Cardiac fibroblast (primary cell): ENCODE data around the gene ZNF581.

Experiments
- DNase-seq, 2 donors: peaks; one replicate each; pipeline versions ENCODE4 v3.0.0 to v3.0.0-alpha.2; 2010; ENCODE audit warnings: low read depth in 2 of 2
- H3K4me3 ChIP-seq, 2 donors: replicated peaks in 1 of 2; 1 replicate in 1 of 2; 2 replicates in 1 of 2; pipeline ENCODE4 v1.5.1; 2011; ENCODE audit warnings: low read depth in 2 of 2, low read length in 2 of 2, mild to moderate bottlenecking in 2 of 2, moderate library complexity in 1 of 2
- CTCF ChIP-seq: IDR thresholded peaks from one replicate; pipeline ENCODE4 v1.5.1; 2011; ENCODE audit warnings: low read depth, mild to moderate bottlenecking, low read length, inconsistent platforms

ZNF581 gene

GRCh38 chr19:55688422-55689218 is 45.2 kb downstream of the ZNF581 start:
- DNase-seq, result no peak

GRCh38 chr19:55689411-55690108 is 46.1 kb downstream of the ZNF581 start:
- H3K4me3 ChIP-seq, result no peak overlapping the region
- no peak for TF ChIP-seq CTCF
- DNase-seq, result no peak

More at GRCh38 chr19:55688422-55689218, 45.2 kb downstream of the ZNF581 start:
- TF ChIP-seq CTCF, result no peak
- H3K4me3 ChIP-seq, result no peak overlapping the region

GRCh38 chr19:55690109-55690768 is 46.8 kb downstream of the ZNF581 start:
- no peak for TF ChIP-seq CTCF
- no peak for DNase-seq
- no peak overlapping the region for H3K4me3 ChIP-seq

GRCh38 chr19:55690769-55691545 is 47.5 kb downstream of the ZNF581 start:
- H3K4me3 ChIP-seq, result no peak overlapping the region
- no peak for TF ChIP-seq CTCF
- no peak for DNase-seq

GRCh38 chr19:55691561-55692481 is 48.4 kb downstream of the ZNF581 start:
- no peak for DNase-seq
- no peak overlapping the region for H3K4me3 ChIP-seq
- TF ChIP-seq CTCF, result no peak
